ENCODE data around the gene MICU1. TPM values are rescaled to one million over a fixed set of nuclear protein-coding genes. Genes with fewer than 3 reads are reported as not detected.

The MICU1 gene
- total and polyA plus RNA-seq, 2 of the 13 experiments (the other 11 are each of a cell fraction or from before 2014, with no cell fraction given) = 32.5 to 56.1 TPM

GRCh38 chr10:72320676-72321247 lies 305.1 kb downstream of the MICU1 start (continued):
- TF ChIP-seq ZNF614 (CRISPR knock-in tag; IDR thresholded peaks at IDR 0.05; ENCODE audit: borderline replicate concordance) (peak; percentile 80; the same call in 1 of the 2 replicates), ELK4 (CRISPR knock-in tag; IDR thresholded peaks at IDR 0.05; ENCODE audit: borderline replicate concordance) (no peak), ZNF232 (CRISPR knock-in tag; IDR thresholded peaks at IDR 0.05; ENCODE audit: borderline replicate concordance) (no peak), ZBTB20 (CRISPR knock-in tag; IDR thresholded peaks at IDR 0.05; ENCODE audit: borderline replicate concordance, low read depth) (no peak; the same call in 1 of the 2 replicates), KLF12 (CRISPR knock-in tag; IDR thresholded peaks at IDR 0.05; ENCODE audit: borderline replicate concordance) (no peak), BRF2 (CRISPR knock-in tag; IDR thresholded peaks at IDR 0.05) (no peak), ZNF430 (CRISPR knock-in tag; IDR thresholded peaks at IDR 0.05) (peak; percentile 66; the same call in 1 of the 2 replicates), ATF2 (CRISPR knock-in tag; IDR thresholded peaks at IDR 0.05) (peak; percentile 72), TMF1 (CRISPR knock-in tag; IDR thresholded peaks at IDR 0.05; ENCODE audit: low read depth) (no peak), ZSCAN12 (CRISPR knock-in tag; IDR thresholded peaks at IDR 0.05) (no peak), SAP130 (CRISPR knock-in tag; IDR thresholded peaks at IDR 0.05; ENCODE audit: low read depth) (peak; percentile 90), ATF6 (CRISPR knock-in tag; conservative IDR thresholded peaks at IDR 0.05) (no peak), ZNF292 (CRISPR knock-in tag; IDR thresholded peaks at IDR 0.05; ENCODE audit: borderline replicate concordance, low read depth) (peak; percentile 91), ETV6 (CRISPR knock-in tag; conservative IDR thresholded peaks at IDR 0.05) (no peak; the same call in 1 of the 2 replicates), ZNF180 (CRISPR knock-in tag; IDR thresholded peaks at IDR 0.05; ENCODE audit: borderline replicate concordance, low read depth) (no peak), CC2D1A (CRISPR knock-in tag; IDR thresholded peaks at IDR 0.05) (no peak), ZFP41 (CRISPR knock-in tag; IDR thresholded peaks at IDR 0.05; ENCODE audit: borderline replicate concordance) (no peak), ZUFSP (CRISPR knock-in tag; IDR thresholded peaks at IDR 0.05; ENCODE audit: borderline replicate concordance) (no peak), SMARCE1 (IDR thresholded peaks at IDR 0.05; ENCODE audit: borderline replicate concordance) (no peak), ZSCAN22 (CRISPR knock-in tag; IDR thresholded peaks at IDR 0.05) (no peak)
- TF ChIP-seq, protein P1, sequence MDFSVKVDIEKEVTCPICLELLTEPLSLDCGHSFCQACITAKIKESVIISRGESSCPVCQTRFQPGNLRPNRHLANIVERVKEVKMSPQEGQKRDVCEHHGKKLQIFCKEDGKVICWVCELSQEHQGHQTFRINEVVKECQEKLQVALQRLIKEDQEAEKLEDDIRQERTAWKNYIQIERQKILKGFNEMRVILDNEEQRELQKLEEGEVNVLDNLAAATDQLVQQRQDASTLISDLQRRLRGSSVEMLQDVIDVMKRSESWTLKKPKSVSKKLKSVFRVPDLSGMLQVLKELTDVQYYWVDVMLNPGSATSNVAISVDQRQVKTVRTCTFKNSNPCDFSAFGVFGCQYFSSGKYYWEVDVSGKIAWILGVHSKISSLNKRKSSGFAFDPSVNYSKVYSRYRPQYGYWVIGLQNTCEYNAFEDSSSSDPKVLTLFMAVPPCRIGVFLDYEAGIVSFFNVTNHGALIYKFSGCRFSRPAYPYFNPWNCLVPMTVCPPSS (IDR thresholded peaks at IDR 0.05) = no peak

Data from HepG2 (cell line).